GM23338 (cell line): Measurements from ENCODE around the gene CPSF3. TPM values are rescaled to one million over a fixed set of nuclear protein-coding genes. Genes with fewer than 3 reads are reported as not detected.

Source experiments
- ATAC-seq: fragments of 200-7000 bp; cut with Tn5 transposase; 3 replicates; pipeline ENCODE4 v1.9.1; 2020
- DNase-seq: peaks from one replicate; pipeline ENCODE4 v3.0.0-alpha.2; 2015; ENCODE audit warnings: low spot score
- H2AFZ ChIP-seq: fragments of 200-600 bp; sonication (generic); 2 replicates; pipeline ENCODE4 v1.8.0; 2016; ENCODE audit warnings: antibody characterized with exemption, mild to moderate bottlenecking, moderate library complexity
- H3F3A ChIP-seq: fragments of 200-600 bp; sonication (generic); replicated peaks from 2 replicates; pipeline ENCODE4 v1.8.0; 2017; ENCODE audit warnings: antibody characterized with exemption, mixed run types, low read depth
- H3K27ac ChIP-seq: fragments of 200-600 bp; sonication (generic); 2 replicates; pipeline ENCODE4 v1.6.1; 2016; ENCODE audit warnings: low read depth
- H3K27me3 ChIP-seq: fragments of 200-600 bp; sonication (generic); 2 replicates; pipeline ENCODE4 v1.8.0; 2016; ENCODE audit warnings: mild to moderate bottlenecking, mixed run types, moderate library complexity; ENCODE audit not compliant: insufficient read depth
- H3K36me3 ChIP-seq: fragments of 200-600 bp; sonication (generic); 2 replicates; pipeline ENCODE4 v1.8.0; 2016; ENCODE audit warnings: mild to moderate bottlenecking; ENCODE audit not compliant: insufficient read depth
- H3K4me1 ChIP-seq: fragments of 200-600 bp; sonication (generic); 2 replicates; pipeline ENCODE4 v1.8.0; 2016; ENCODE audit warnings: mild to moderate bottlenecking, moderate library complexity; ENCODE audit not compliant: insufficient read depth
- H3K4me2 ChIP-seq: fragments of 200-600 bp; sonication (generic); 2 replicates; pipeline ENCODE4 v1.7.1; 2017; ENCODE audit warnings: mixed run types
- H3K4me3 ChIP-seq: fragments of 200-600 bp; sonication (generic); 2 replicates; pipeline ENCODE4 v1.6.1; 2016; ENCODE audit warnings: mixed run types
- H3K79me2 ChIP-seq: fragments of 200-600 bp; sonication (generic); replicated peaks from 2 replicates; pipeline ENCODE4 v1.8.0; 2017; ENCODE audit warnings: mild to moderate bottlenecking; ENCODE audit not compliant: insufficient read depth
- H3K9me2 ChIP-seq: fragments of 200-600 bp; sonication (generic); 2 replicates; pipeline ENCODE4 v1.8.0; 2017; ENCODE audit not compliant: insufficient read depth
- H4K20me1 ChIP-seq: fragments of 200-600 bp; sonication (generic); replicated peaks from 2 replicates; pipeline ENCODE4 v1.8.0; 2017; ENCODE audit warnings: mild to moderate bottlenecking; ENCODE audit not compliant: insufficient read depth
- H3K27ac Mint-ChIP-seq: 2 replicates; pipeline ENCODE4 v1.8.0; 2020; ENCODE audit warnings: inconsistent platforms, mild to moderate bottlenecking, moderate library complexity, mixed read lengths
- H3K27me3 Mint-ChIP-seq: 3 replicates; pipeline ENCODE4 v1.8.0; 2022; ENCODE audit warnings: low read depth, mild to moderate bottlenecking, moderate library complexity, mixed read lengths, inconsistent platforms; ENCODE audit not compliant: insufficient read depth, poor library complexity
- H3K36me3 Mint-ChIP-seq: 3 replicates; pipeline ENCODE4 v1.8.0; 2021; ENCODE audit warnings: low read depth, mild to moderate bottlenecking, inconsistent platforms, moderate library complexity, mixed read lengths
- H3K4me1 Mint-ChIP-seq: 3 replicates; pipeline ENCODE4 v1.8.0; 2020; ENCODE audit warnings: mild to moderate bottlenecking, inconsistent platforms, mixed read lengths
- H3K4me3 Mint-ChIP-seq: 3 replicates; pipeline ENCODE4 v1.8.0; 2021; ENCODE audit warnings: moderate library complexity, mild to moderate bottlenecking, inconsistent platforms, mixed read lengths
- H3K9me3 Mint-ChIP-seq: 3 replicates; pipeline ENCODE4 v1.8.0; 2020; ENCODE audit warnings: moderate library complexity, mild to moderate bottlenecking, inconsistent platforms, mixed read lengths
- CREB1 ChIP-seq: fragments of 250-450 bp; sonication (Bioruptor Pico); IDR thresholded peaks from 2 replicates; pipeline ENCODE4 v1.5.0; 2020; ENCODE audit warnings: low read depth, mild to moderate bottlenecking, moderate library complexity
- CTCF ChIP-seq, 2 experiments: fragments of 200-600 bp in 1 of 2; sonication (generic) in 1 of 2; conservative IDR thresholded peaks; 2 replicates each; pipeline versions ENCODE4 v1.5.1 to v1.6.1; 2016 to 2017; ENCODE audit warnings: antibody characterized with exemption in 2 of 2, low read depth in 2 of 2, mild to moderate bottlenecking in 2 of 2, moderate library complexity in 1 of 2
- ETS1 ChIP-seq: IDR thresholded peaks from 2 replicates; pipeline ENCODE4 v1.6.1; 2016; ENCODE audit warnings: antibody characterized with exemption
- EZH2 ChIP-seq: fragments of 200-600 bp; sonication (generic); IDR thresholded peaks from one replicate; pipeline ENCODE4 v1.8.0; 2017; ENCODE audit warnings: antibody characterized with exemption, mild to moderate bottlenecking, low read depth; ENCODE audit not compliant: unreplicated experiment
- EZH2phosphoT487 ChIP-seq: fragments of 200-600 bp; sonication (generic); IDR thresholded peaks from one replicate; pipeline ENCODE4 v1.8.1; 2018; ENCODE audit warnings: antibody characterized with exemption; ENCODE audit not compliant: unreplicated experiment
- JUNB ChIP-seq: IDR thresholded peaks from one replicate; pipeline ENCODE4 v1.6.1; 2016; ENCODE audit warnings: antibody characterized with exemption; ENCODE audit not compliant: unreplicated experiment
- NANOG ChIP-seq: IDR thresholded peaks from 2 replicates; pipeline ENCODE4 v1.6.1; 2016; ENCODE audit warnings: antibody characterized with exemption, borderline replicate concordance
- POLR2AphosphoS5 ChIP-seq: IDR thresholded peaks from 2 replicates; pipeline ENCODE4 v1.6.1; 2016; ENCODE audit warnings: antibody characterized with exemption, low read depth
- STAT1 ChIP-seq: IDR thresholded peaks from one replicate; pipeline ENCODE4 v1.6.1; 2016; ENCODE audit warnings: antibody characterized with exemption; ENCODE audit not compliant: unreplicated experiment
- ZNF114 ChIP-seq: fragments of 250-450 bp; sonication (Bioruptor Pico); IDR thresholded peaks from 2 replicates; pipeline ENCODE4 v1.5.0; 2020; ENCODE audit warnings: mild to moderate bottlenecking, moderate library complexity
- ZNF331 ChIP-seq: fragments of 250-450 bp; sonication (Bioruptor Pico); IDR thresholded peaks from 2 replicates; pipeline ENCODE4 v1.5.0; 2020; ENCODE audit warnings: low read depth, mild to moderate bottlenecking, moderate library complexity
- ZNF462 ChIP-seq: fragments of 250-450 bp; sonication (Bioruptor Pico); IDR thresholded peaks from 2 replicates; pipeline ENCODE4 v1.5.0; 2020; ENCODE audit warnings: mild to moderate bottlenecking, moderate library complexity
- polyA plus RNA-seq: library from polyadenylated mRNA; unstranded; fragments of >200 nt; fragmentation: Nextera tagmentation; extraction: Ambion mirVana; gene quantifications from 2 replicates; pipeline ENCODE4 v1.2.1, GENCODE V29; 2016
- total RNA-seq: library from RNA; depleted of rRNA; stranded (reverse); fragments of >200 nt; shearing (Covaris generic); gene quantifications from 2 replicates; pipeline ENCODE4 v1.2.3, GENCODE V29; 2014

Gene CPSF3
- total and polyA plus RNA-seq, 2 experiments from 2014 or later = 77.1 to 105 TPM

- TF ChIP-seq CREB1 (CRISPR knock-in tag) (no peak), CTCF (conservative IDR thresholded peaks at IDR 0.05; ENCODE audit: low read depth in 2 of 2) (no peak), STAT1 (no peak), EZH2 (no peak)
- Histone ChIP-seq H3K9me2 (no peaks in the 10 kb centered on the region), H2AFZ (no peak overlapping the region), H3K27ac (no peak overlapping the region), H3K4me1 (no peaks in the 10 kb centered on the region), H4K20me1 (peaks cover 5% of the 10 kb centered on the region; the same call in 1 of the 2 replicates), H3K36me3 (peaks cover 15% of the 10 kb centered on the region), H3K27me3 (no peaks in the 10 kb centered on the region), H3K4me2 (no peak overlapping the region), H3K4me3 (no peak overlapping the region), H3F3A (no peaks in the 10 kb centered on the region), H3K79me2 (no peaks in the 10 kb centered on the region)
- H3K36me3 Mint-ChIP-seq = peaks cover 53% of the 10 kb centered on the region
- H3K9me3 Mint-ChIP-seq = no peaks in the 10 kb centered on the region
- no peak overlapping the region for H3K27ac Mint-ChIP-seq
- ATAC-seq (no peak), DNase-seq (no peak)
- no peaks in the 10 kb centered on the region for H3K4me1 Mint-ChIP-seq
- no peak overlapping the region for H3K4me3 Mint-ChIP-seq
- no peaks in the 10 kb centered on the region for H3K27me3 Mint-ChIP-seq
Measured at GRCh38 chr2:9461079-9461478, 37.6 kb downstream of the CPSF3 start.

GRCh38 chr2:9462313-9462712 lies 38.9 kb downstream of the CPSF3 start:
- no peak overlapping the region for H3K4me3 ChIP-seq
- peaks cover 5% of the 10 kb centered on the region; the same call in 1 of the 2 replicates for H4K20me1 ChIP-seq
- H3F3A ChIP-seq = no peaks in the 10 kb centered on the region
- H3K36me3 ChIP-seq = peaks cover 7% of the 10 kb centered on the region
- H3K4me3 Mint-ChIP-seq = no peak overlapping the region
- H3K9me2 ChIP-seq = no peaks in the 10 kb centered on the region
- no peaks in the 10 kb centered on the region for H3K9me3 Mint-ChIP-seq
- DNase-seq (no peak), ATAC-seq (no peak)
- no peak overlapping the region for H2AFZ ChIP-seq
- no peaks in the 10 kb centered on the region for H3K4me1 Mint-ChIP-seq
- H3K27me3 ChIP-seq = no peaks in the 10 kb centered on the region
- no peaks in the 10 kb centered on the region for H3K27me3 Mint-ChIP-seq
- peak overlapping the region; percentile 59; the same call in 1 of the 2 replicates for H3K27ac ChIP-seq
- H3K36me3 Mint-ChIP-seq = peaks cover 50% of the 10 kb centered on the region
- no peaks in the 10 kb centered on the region for H3K79me2 ChIP-seq
- H3K4me2 ChIP-seq = no peak overlapping the region
- TF ChIP-seq JUNB = no peak
- no peak for TF ChIP-seq ETS1
- no peak for TF ChIP-seq EZH2
- TF ChIP-seq ZNF462 (CRISPR knock-in tag) = no peak
- no peak for TF ChIP-seq STAT1
- TF ChIP-seq POLR2AphosphoS5 = no peak
- no peak for TF ChIP-seq NANOG
- no peak for TF ChIP-seq ZNF331 (CRISPR knock-in tag)
- no peak for TF ChIP-seq ZNF114 (CRISPR knock-in tag)
- TF ChIP-seq EZH2phosphoT487 = no peak
- no peak overlapping the region for H3K27ac Mint-ChIP-seq
- no peaks in the 10 kb centered on the region for H3K4me1 ChIP-seq
